H1 (cell line): ENCODE results near the gene MINDY1. TPM values are rescaled to one million over a fixed set of nuclear protein-coding genes. Genes with fewer than 3 reads are reported as not detected.

Source experiments
- CTCF ChIA-PET: fragments of 300-600 bp; sonication (Branson Sonifier 250); formaldehyde crosslinking; loops from one replicate; lab custom pipeline; 2021; ENCODE audit not compliant: partially characterized antibody; lab: Charles Lee
- POLR2A ChIA-PET: fragments of 300-600 bp; sonication (Branson Sonifier 250); formaldehyde crosslinking; loops from one replicate; lab custom pipeline; 2021; ENCODE audit warnings: inconsistent platforms; ENCODE audit not compliant: partially characterized antibody; lab: Charles Lee
- DNase-seq, 2 experiments: peaks; one replicate each; pipeline versions ENCODE4 v3.0.0 to v3.0.0-alpha.2; 2010 to 2022; ENCODE audit warnings: low spot score in 2 of 2, low read depth in 1 of 2, mixed read lengths in 1 of 2
- FAIRE-seq: peaks from 2 replicates; lab custom pipeline; 2011; peaks lifted over from hg19 to GRCh38; lab: Jason Lieb, UNC
- H2AFZ ChIP-seq: 2 replicates; pipeline ENCODE4 v1.8.1; 2012; ENCODE audit warnings: low read length, inconsistent platforms
- H2AK5ac ChIP-seq: 2 replicates; pipeline ENCODE4 v1.6.1; 2013; ENCODE audit warnings: low read depth, low read length
- H2BK120ac ChIP-seq: replicated peaks from 2 replicates; pipeline ENCODE3; 2013; ENCODE audit warnings: low read depth, low read length, inconsistent platforms
- H2BK12ac ChIP-seq: 2 replicates; pipeline ENCODE4 v1.6.1; 2013; ENCODE audit warnings: low read depth, low read length
- H2BK15ac ChIP-seq: 2 replicates; pipeline ENCODE4 v1.6.1; 2013; ENCODE audit warnings: low read length
- H2BK20ac ChIP-seq: 2 replicates; pipeline ENCODE4 v1.6.1; 2013; ENCODE audit warnings: low read length
- H2BK5ac ChIP-seq: 2 replicates; pipeline ENCODE4 v1.6.1; 2013; ENCODE audit warnings: low read depth, low read length
- H3K14ac ChIP-seq: 2 replicates; pipeline ENCODE4 v1.6.1; 2013; ENCODE audit warnings: inconsistent platforms; ENCODE audit not compliant: insufficient read length
- H3K18ac ChIP-seq: 2 replicates; pipeline ENCODE4 v1.6.1; 2013; ENCODE audit warnings: low read length; ENCODE audit errors: extremely low read depth
- H3K23ac ChIP-seq: 2 replicates; pipeline ENCODE4 v1.6.1; 2013; ENCODE audit warnings: inconsistent platforms; ENCODE audit not compliant: insufficient read length
- H3K23me2 ChIP-seq: 2 replicates; pipeline ENCODE4 v1.6.1; 2013; ENCODE audit warnings: low read depth, low read length
- H3K27ac ChIP-seq: 2 replicates; pipeline ENCODE4 v1.6.1; 2011; ENCODE audit warnings: low read depth, low read length, inconsistent platforms
- H3K27me3 ChIP-seq, 4 experiments: replicated peaks in 1 of 4; 1 replicate in 1 of 4; 2 replicates in 3 of 4; pipeline versions ENCODE4 v1.6.1 to v1.8.1; 2011 to 2013; ENCODE audit warnings: low read length in 3 of 4, mild to moderate bottlenecking in 3 of 4, inconsistent platforms in 2 of 4, mixed read lengths in 2 of 4, moderate library complexity in 1 of 4; ENCODE audit not compliant: control insufficient read depth in 3 of 4, insufficient read depth in 3 of 4; ENCODE audit errors: extremely low read depth in 1 of 4
- H3K36me3 ChIP-seq, 4 experiments: 2 replicates each; pipeline versions ENCODE4 v1.6.1 to v1.8.1; 2011 to 2013; ENCODE audit warnings: mild to moderate bottlenecking in 4 of 4, low read length in 3 of 4, moderate library complexity in 2 of 4, control low read depth in 1 of 4, inconsistent platforms in 1 of 4; ENCODE audit not compliant: insufficient read depth in 4 of 4, control insufficient read depth in 2 of 4
- H3K4ac ChIP-seq: replicated peaks from 2 replicates; pipeline ENCODE3; 2013; ENCODE audit warnings: low read length, low read depth, mixed read lengths, inconsistent platforms; ENCODE audit not compliant: insufficient read length
- H3K4me1 ChIP-seq, 4 experiments: replicated peaks in 1 of 4; 1 replicate in 1 of 4; 2 replicates in 3 of 4; pipeline versions ENCODE4 v1.6.1 to v1.8.1; 2011 to 2013; ENCODE audit warnings: low read length in 3 of 4, inconsistent platforms in 2 of 4, mixed read lengths in 1 of 4; ENCODE audit not compliant: insufficient read depth in 4 of 4, control insufficient read depth in 3 of 4
- H3K4me2 ChIP-seq, 2 experiments: 2 replicates each; pipeline versions ENCODE4 v1.6.1 to v1.8.1; 2011 to 2013; ENCODE audit warnings: low read depth in 2 of 2, low read length in 2 of 2, control low read depth in 1 of 2, inconsistent platforms in 1 of 2, mild to moderate bottlenecking in 1 of 2; ENCODE audit not compliant: insufficient read depth in 1 of 2
- H3K4me3 ChIP-seq, 4 experiments: fragments of 200-600, 300-600 bp in 1 of 4; sonication (generic), shearing (Covaris generic), sonication (Bioruptor Twin) in 1 of 4; 2 replicates each; pipeline versions ENCODE4 v1.5.1 to v1.8.1; 2011 to 2016; ENCODE audit warnings: low read length in 4 of 4, low read depth in 3 of 4, control low read depth in 2 of 4, inconsistent platforms in 2 of 4, mild to moderate bottlenecking in 2 of 4, mixed read lengths in 1 of 4, moderate library complexity in 1 of 4; ENCODE audit not compliant: insufficient read depth in 2 of 4; ENCODE audit errors: extremely low read depth in 1 of 4
- H3K56ac ChIP-seq: replicated peaks from 2 replicates; pipeline ENCODE3; 2013; ENCODE audit warnings: low read depth, mild to moderate bottlenecking, mixed read lengths, low read length, inconsistent platforms; ENCODE audit not compliant: insufficient read length
- H3K79me1 ChIP-seq: 2 replicates; pipeline ENCODE4 v1.6.1; 2013; ENCODE audit warnings: low read depth, low read length, control low read depth
- H3K79me2 ChIP-seq, 2 experiments: 2 replicates each; pipeline versions ENCODE4 v1.6.1 to v1.8.1; 2012 to 2013; ENCODE audit warnings: low read length in 2 of 2, mild to moderate bottlenecking in 2 of 2, inconsistent platforms in 1 of 2; ENCODE audit not compliant: insufficient read depth in 2 of 2, control insufficient read depth in 1 of 2
- H3K9ac ChIP-seq, 4 experiments: replicated peaks in 1 of 4; 1 replicate in 1 of 4; 2 replicates in 3 of 4; pipeline versions ENCODE4 v1.6.1 to v1.8.1; 2011 to 2013; ENCODE audit warnings: low read depth in 3 of 4, low read length in 3 of 4, control low read depth in 2 of 4, mild to moderate bottlenecking in 2 of 4, moderate library complexity in 2 of 4, inconsistent platforms in 1 of 4; ENCODE audit errors: extremely low read depth in 1 of 4
- H3K9me3 ChIP-seq, 2 experiments: 2 replicates each; pipeline versions ENCODE4 v1.6.1 to v1.8.1; 2012 to 2013; ENCODE audit warnings: mild to moderate bottlenecking in 2 of 2, moderate library complexity in 2 of 2, control low read depth in 1 of 2, inconsistent platforms in 1 of 2, low read depth in 1 of 2, low read length in 1 of 2, mixed read lengths in 1 of 2; ENCODE audit not compliant: insufficient read depth in 2 of 2
- H4K20me1 ChIP-seq, 2 experiments: replicated peaks in 1 of 2; 2 replicates each; pipeline versions ENCODE3 to v1.8.1; 2011 to 2013; ENCODE audit warnings: inconsistent platforms in 2 of 2, low read length in 2 of 2, mild to moderate bottlenecking in 1 of 2; ENCODE audit not compliant: insufficient read depth in 2 of 2, control insufficient read depth in 1 of 2
- H4K5ac ChIP-seq: 2 replicates; pipeline ENCODE4 v1.6.1; 2013; ENCODE audit warnings: low read length, low read depth, mixed read lengths, inconsistent platforms; ENCODE audit not compliant: insufficient read length
- H4K8ac ChIP-seq: 2 replicates; pipeline ENCODE4 v1.8.0; 2013; ENCODE audit warnings: mild to moderate bottlenecking, moderate library complexity, low read length, inconsistent platforms; ENCODE audit not compliant: insufficient read depth; ENCODE audit errors: extremely low read depth
- H4K91ac ChIP-seq: replicated peaks from 2 replicates; pipeline ENCODE3; 2013; ENCODE audit warnings: low read length, mixed read lengths, inconsistent platforms; ENCODE audit not compliant: insufficient read length
- ATF2 ChIP-seq: IDR thresholded peaks from 2 replicates; pipeline ENCODE4 v1.6.1; 2012; ENCODE audit warnings: low read length, inconsistent platforms
- CEBPB ChIP-seq: IDR thresholded peaks from 2 replicates; pipeline ENCODE4 v1.6.1; 2012; ENCODE audit warnings: low read depth, low read length
- CHD1 ChIP-seq: IDR thresholded peaks from 2 replicates; pipeline ENCODE4 v1.6.1; 2012; ENCODE audit warnings: low read depth, low read length, improper control_type of control experiment
- CTBP2 ChIP-seq: IDR thresholded peaks from 2 replicates; pipeline ENCODE4 v1.7.0; 2011; ENCODE audit warnings: borderline replicate concordance, mild to moderate bottlenecking, moderate library complexity, mixed read lengths, low read length; ENCODE audit not compliant: insufficient read depth, insufficient read length
- CTCF ChIP-seq, 3 experiments: IDR thresholded peaks; 1 replicate in 2 of 3; 2 replicates in 1 of 3; pipeline versions ENCODE4 v1.5.1 to v1.6.1; 2011; ENCODE audit warnings: low read length in 3 of 3, mild to moderate bottlenecking in 3 of 3, inconsistent platforms in 2 of 3, low read depth in 1 of 3, moderate library complexity in 1 of 3; ENCODE audit not compliant: insufficient read depth in 1 of 3; ENCODE audit errors: control extremely low read depth in 1 of 3
- JUND ChIP-seq: IDR thresholded peaks from 2 replicates; pipeline ENCODE4 v1.6.1; 2011; ENCODE audit warnings: mild to moderate bottlenecking, improper control_type of control experiment, low read length
- RAD21 ChIP-seq, 2 experiments: IDR thresholded peaks in 1 of 2; conservative IDR thresholded peaks in 1 of 2; 2 replicates each; pipeline ENCODE4 v1.6.1; 2011; ENCODE audit warnings: low read depth in 2 of 2, low read length in 2 of 2, improper control_type of control experiment in 1 of 2, inconsistent platforms in 1 of 2, mild to moderate bottlenecking in 1 of 2, moderate library complexity in 1 of 2
- SP1 ChIP-seq: IDR thresholded peaks from 2 replicates; pipeline ENCODE4 v1.6.1; 2011; ENCODE audit warnings: low read depth, low read length
- SUZ12 ChIP-seq: fragments of 200-600 bp; sonication (generic); IDR thresholded peaks from 2 replicates; pipeline ENCODE4 v1.6.1; 2012; ENCODE audit warnings: mild to moderate bottlenecking, inconsistent platforms, low read length, moderate library complexity, mixed read lengths
- WGBS, 2 experiments: shearing (Covaris generic) in 1 of 2; methylation state at CpG; one replicate each; pipeline versions ENCODE4 v1.1.6 to v1.1.7; 2013 to 2015; ENCODE audit warnings: low lambda C conversion rate in 2 of 2, mixed read lengths in 2 of 2, inconsistent platforms in 1 of 2, low coverage in 1 of 2, missing lambda C conversion rate in 1 of 2; ENCODE audit not compliant: insufficient replicate concordance in 2 of 2, insufficient coverage in 1 of 2, insufficient read length in 1 of 2; ENCODE audit errors: extremely low coverage in 1 of 2, missing lambda C conversion rate in 1 of 2; 5-methylcytosine and 5-hydroxymethylcytosine counted together
- polyA plus RNA-seq, 7 experiments: library from polyadenylated mRNA; depleted of rRNA in 3 of 7; stranded (reverse) in 5 of 7; unstranded in 2 of 7; fragments of >200 nt in 5 of 7; fragments of 200-250 nt in 2 of 7; gene quantifications; 1 replicate in 5 of 7; 2 replicates in 1 of 7; 4 replicates in 1 of 7; pipeline versions ENCODE4 v1.2.1 to v1.2.3, GENCODE V29; 2011 to 2013; ENCODE audit warnings: missing spikeins in 2 of 7, mixed read lengths in 2 of 7
- total RNA-seq: library from RNA; stranded (reverse); fragmentation: NEBNext Ultra II Directional; extraction: Animal tissue kit (Norgen Biotek cat#: 25700); gene quantifications from 2 replicates; pipeline ENCODE4 v1.2.1, GENCODE V29; 2021

MINDY1 gene
- total and polyA plus RNA-seq, 2 of the 8 experiments (the other 6 are each of a cell fraction or from before 2014, with no cell fraction given): 10.3 to 11.4 TPM

- Histone ChIP-seq H3K4me2 (no peak overlapping the region), H4K5ac (no peak overlapping the region), H3K4ac (no peak overlapping the region), H3K9me3 (no peaks in the 10 kb centered on the region), H3K27me3 (no peaks in the 10 kb centered on the region), H2BK12ac (no peak overlapping the region), H2BK20ac (no peak overlapping the region), H3K79me2 (peaks cover 0 to 5% of the 10 kb centered on the region in 2 experiments; a peak in 2 of 4 replicates), H3K36me3 (no peaks in the 10 kb centered on the region), H3K27ac (no peak overlapping the region), H2BK5ac (no peak overlapping the region), H2BK15ac (no peak overlapping the region), H4K91ac (no peak overlapping the region), H3K23ac (no peak overlapping the region), H2BK120ac (no peak overlapping the region), H3K56ac (no peak overlapping the region), H4K8ac (no peak overlapping the region), H3K79me1 (no peaks in the 10 kb centered on the region), H3K23me2 (peaks cover 5% of the 10 kb centered on the region), H3K18ac (no peak overlapping the region), H4K20me1 (no peaks in the 10 kb centered on the region), H3K9ac (no peak overlapping the region), H3K14ac (no peak overlapping the region), H3K4me3 (no peak overlapping the region), H3K4me1 (peaks cover 9 to 12% (median 9%) of the 10 kb centered on the region in 4 experiments; a peak in 6 of 7 replicates), H2AK5ac (no peak overlapping the region), H2AFZ (no peak overlapping the region)
- no peak for DNase-seq
- ChIA-PET CTCF (interaction anchor here (1.0 kb wide), 1 partner anchor 36 kb away, joined by 3 read pairs; no protein-coding TSS in a partner anchor), POLR2A (interaction anchor here (1.1 kb wide), 1 partner anchor 29 kb away, joined by 3 read pairs; no protein-coding TSS in a partner anchor)
- FAIRE-seq: no peak
- WGBS, 2 experiments: 91% methylated on average over 3 of the region's 3 CpGs; no CpG with 5 or more reads in 1 of the 2 experiments
- no peak for TF ChIP-seq SP1
- TF ChIP-seq SUZ12: no peak
- TF ChIP-seq JUND: no peak
- no peak for TF ChIP-seq CEBPB
- TF ChIP-seq CHD1: no peak
- no peak for TF ChIP-seq RAD21 (IDR thresholded peaks at IDR 0.05 in 1 of 2, conservative IDR thresholded peaks at IDR 0.05 in 1 of 2; ENCODE audit: low read depth in 2 of 2, low read length in 2 of 2)
- TF ChIP-seq CTCF (IDR thresholded peaks at IDR 0.05; ENCODE audit: control extremely low read depth in 1 of 3, insufficient read depth in 1 of 3, low read depth in 1 of 3, low read length in 3 of 3): no peak
- TF ChIP-seq ATF2: no peak
- TF ChIP-seq CTBP2: no peak
Observed at GRCh38 chr1:151010346-151010726, 3.6 kb upstream of the MINDY1 start.
